GM15510 (cell line): ENCODE measurements around the gene CYP26A1.

Experiments
- POLR2A ChIP-seq: IDR thresholded peaks from 3 replicates; pipeline ENCODE4 v1.6.1; 2011; ENCODE audit warnings: borderline replicate concordance; ENCODE audit not compliant: insufficient read length; ENCODE audit errors: extremely low read depth

The CYP26A1 gene

GRCh38 chr10:93083743-93084539 is 10.2 kb downstream of the CYP26A1 start:
- TF ChIP-seq POLR2A, result no peak

GRCh38 chr10:93085272-93085859 is 11.7 kb downstream of the CYP26A1 start:
- TF ChIP-seq POLR2A, result no peak

DNA sequence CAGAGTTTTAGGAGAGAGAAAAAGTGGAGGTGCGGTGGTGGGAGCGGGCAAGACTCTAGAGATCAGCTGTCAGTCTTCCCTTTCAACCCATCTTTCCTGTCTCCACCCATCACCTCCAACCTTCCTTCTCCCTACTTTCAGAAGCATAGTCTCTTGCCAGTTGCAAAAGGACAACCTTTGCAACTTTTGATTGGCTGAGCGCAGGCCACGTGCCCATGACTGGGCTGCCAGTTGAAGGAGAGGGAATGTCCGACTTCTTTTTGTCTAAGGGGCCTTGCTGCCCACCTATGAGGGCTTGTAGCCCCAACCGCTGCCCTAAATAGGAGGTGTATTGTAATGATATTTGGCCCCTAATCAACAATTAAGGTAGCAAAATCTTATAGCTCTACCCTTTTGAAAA is 12.6 kb downstream of the CYP26A1 start:
- no peak for TF ChIP-seq POLR2A

GRCh38 chr10:93087846-93088245 is 14.2 kb downstream of the CYP26A1 start:
- no peak for TF ChIP-seq POLR2A

GRCh38 chr10:93088466-93088865 is 14.8 kb downstream of the CYP26A1 start:
- no peak for TF ChIP-seq POLR2A

GRCh38 chr10:93090619-93091018 is 16.9 kb downstream of the CYP26A1 start:
- TF ChIP-seq POLR2A, result no peak

DNA sequence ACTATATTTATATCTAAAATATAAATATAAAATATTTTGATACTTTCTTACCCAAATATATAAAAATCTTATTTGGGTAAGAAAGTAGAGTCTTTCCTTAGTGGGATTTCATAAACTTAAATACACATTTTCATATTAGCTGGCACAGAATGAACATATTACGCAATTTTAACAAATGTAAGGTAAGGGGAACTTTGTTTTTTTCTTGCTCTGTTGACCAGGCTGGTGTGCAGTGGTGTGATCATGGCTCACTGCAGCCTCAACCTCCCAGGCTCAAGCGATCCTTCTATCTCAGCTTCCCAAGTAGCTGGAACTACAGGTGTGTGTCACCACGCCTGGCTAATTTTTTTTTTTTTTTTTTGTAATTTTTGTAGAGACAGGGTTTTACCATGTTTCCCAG is 18.3 kb downstream of the CYP26A1 start:
- no peak for TF ChIP-seq POLR2A

GRCh38 chr10:93095225-93095624 is 21.5 kb downstream of the CYP26A1 start:
- TF ChIP-seq POLR2A, result no peak

GRCh38 chr10:93096901-93097300 is 23.2 kb downstream of the CYP26A1 start:
- TF ChIP-seq POLR2A, result no peak

- TF ChIP-seq POLR2A, result no peak
These were observed 23.7 kb downstream of the CYP26A1 start for GRCh38 chr10:93097386-93097785.

DNA sequence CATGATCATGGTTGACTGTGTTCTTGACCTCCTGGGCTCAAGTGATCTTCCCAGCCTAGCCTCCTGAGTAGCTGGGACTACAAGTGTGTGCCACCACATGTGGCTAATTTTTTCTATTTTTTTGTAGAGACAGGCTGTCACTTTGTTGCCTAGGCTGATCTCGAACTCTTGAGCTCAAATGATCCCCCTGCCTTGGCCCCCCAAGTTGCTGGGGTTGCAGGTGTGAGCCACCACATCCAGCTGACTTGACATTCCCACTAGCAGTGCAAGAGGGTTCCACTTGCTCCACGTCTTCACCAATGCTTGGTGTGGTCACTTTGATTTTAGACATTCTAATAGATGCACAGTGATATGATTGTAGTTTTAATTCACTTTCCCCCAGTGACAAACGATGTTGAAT is 25.1 kb downstream of the CYP26A1 start:
- no peak for TF ChIP-seq POLR2A

DNA sequence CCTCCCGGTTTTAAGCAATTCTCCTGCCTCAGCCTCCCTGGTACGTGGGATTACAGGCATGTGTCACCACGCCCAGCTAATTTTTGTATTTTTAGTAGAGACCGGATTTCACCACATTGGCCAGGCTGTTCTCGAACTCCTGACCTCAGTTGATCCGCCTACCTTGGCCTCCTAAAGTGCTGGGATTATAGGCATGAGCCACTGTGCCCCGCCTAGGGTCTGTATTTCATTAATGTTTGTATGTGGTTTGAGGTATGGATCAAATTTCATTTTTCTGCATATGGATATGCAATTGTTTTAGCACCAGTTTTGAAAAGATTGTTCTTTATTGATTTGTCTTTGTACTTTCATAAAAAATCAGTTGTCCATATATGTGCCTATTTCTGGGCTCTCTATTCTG is 26.0 kb downstream of the CYP26A1 start:
- TF ChIP-seq POLR2A, result no peak

DNA sequence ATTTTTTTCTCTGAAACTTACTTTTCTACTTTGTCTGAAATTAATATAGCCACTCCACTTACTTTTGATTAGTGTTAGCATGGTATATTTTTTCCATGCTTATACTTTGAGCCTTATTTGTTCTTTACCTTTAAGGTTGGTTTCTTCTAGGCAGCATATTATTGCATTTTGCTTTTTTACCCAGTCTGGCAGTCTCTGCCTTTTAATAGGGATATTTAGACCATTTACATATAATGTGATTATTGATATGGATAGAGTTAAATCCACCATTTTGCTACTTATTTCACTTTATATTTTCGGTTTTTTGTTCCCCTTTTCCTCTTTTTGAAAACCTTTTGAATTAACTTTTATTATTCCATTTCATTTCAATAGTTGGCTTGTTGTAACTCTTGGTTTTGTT is 30.3 kb downstream of the CYP26A1 start:
- no peak for TF ChIP-seq POLR2A

DNA sequence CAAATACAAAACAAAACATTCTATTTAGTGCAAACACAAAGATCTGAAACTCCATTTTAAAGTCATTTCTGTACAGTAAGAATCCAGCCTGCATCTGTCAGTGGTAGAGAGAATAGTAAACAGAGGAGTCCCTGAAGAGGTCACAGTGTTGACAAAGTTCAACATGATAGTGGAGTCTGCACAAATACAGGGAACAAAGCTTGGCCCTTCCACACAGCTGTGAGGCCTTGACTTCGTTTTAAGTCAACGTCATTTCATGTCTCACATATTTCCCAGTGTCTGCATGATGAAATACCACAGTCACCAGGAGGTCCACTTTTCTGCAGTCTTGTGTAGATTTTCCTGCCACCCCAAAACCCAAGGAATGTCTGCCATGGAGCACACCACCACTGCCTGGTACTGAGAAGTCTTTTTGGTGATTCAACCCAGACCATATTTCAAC is 33.0 kb downstream of the CYP26A1 start:
- TF ChIP-seq POLR2A, result no peak

- no peak for TF ChIP-seq POLR2A
These were observed 36.9 kb downstream of the CYP26A1 start for GRCh38 chr10:93110472-93111146.

DNA sequence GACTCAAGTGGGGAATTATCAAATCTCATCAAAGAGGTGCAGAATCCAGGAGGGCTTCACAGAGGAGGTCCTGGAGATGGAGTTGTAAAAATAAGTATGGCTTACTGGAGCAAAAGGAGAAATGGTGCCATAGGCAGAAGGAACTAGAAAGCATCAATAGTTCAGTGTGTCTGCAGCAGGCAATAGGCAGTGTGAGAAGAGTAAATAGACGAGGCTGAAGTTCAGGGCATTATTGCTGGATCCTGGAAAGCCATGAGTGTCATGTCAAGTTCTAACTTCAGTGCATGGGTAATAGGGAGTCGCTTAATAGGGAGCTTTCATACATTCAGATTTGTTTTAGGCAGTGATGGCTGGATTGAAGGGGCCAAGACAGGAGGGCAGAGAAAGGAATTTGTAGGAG is 39.3 kb downstream of the CYP26A1 start:
- TF ChIP-seq POLR2A, result no peak
